ENCODE results near the gene TSG101.

GRCh38 chr11:18463439-18463838, 63.3 kb downstream of the TSG101 start:
- no peak for TF ChIP-seq CTCF (IDR thresholded peaks at IDR 0.05)
- no peak for TF ChIP-seq POLR2A (IDR thresholded peaks at IDR 0.05)
- no peak for TF ChIP-seq POLR2AphosphoS5 (IDR thresholded peaks at IDR 0.05; ENCODE audit: insufficient read depth in 1 of 2, low read depth in 1 of 2)
